ENCODE data around the gene CDHR4.
"Not testable (repeated sequence)": the region's sequence is repeated elsewhere in the genome, so short reads cannot be mapped to it uniquely, and the experiment has no call there.

GRCh38 chr3:49782277-49782676 is 17.4 kb downstream of the CDHR4 start:
- not testable (repeated sequence) for TF ChIP-seq CTCF, POLR2A (IDR thresholded peaks at IDR 0.05)

Measured in right lobe of liver (tissue), 4 donors.